ENCODE measurements around the gene FXYD4.

FXYD4 gene

DNA sequence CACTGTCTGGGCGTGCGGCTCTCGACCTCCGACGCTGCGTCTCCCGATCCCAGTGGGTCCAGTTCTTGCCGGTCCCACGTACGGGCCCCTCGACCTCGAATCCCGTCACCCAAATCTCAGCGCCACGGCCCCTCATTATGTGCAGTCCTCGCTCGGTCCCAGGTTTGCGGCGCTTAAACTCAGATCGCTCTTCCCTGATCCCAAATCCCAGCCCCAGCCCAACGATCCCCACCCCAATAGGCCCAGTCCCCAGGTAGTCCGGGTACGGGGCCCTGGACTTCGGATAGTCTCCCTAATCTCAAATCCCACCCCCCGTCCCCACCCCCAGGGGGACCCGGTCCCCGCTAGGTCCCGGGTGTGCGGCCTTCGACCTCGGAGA, 36.9 kb downstream of the FXYD4 start:
- Histone ChIP-seq H3K4me1 (ENCODE audit: control insufficient read depth, insufficient read depth, low read length) (peaks cover 21% of the 10 kb centered on the region), H3K27me3 (ENCODE audit: control insufficient read depth, insufficient read depth, low read length) (no peaks in the 10 kb centered on the region), H3K4me3 (ENCODE audit: low read depth, low read length) (peak overlapping the region; percentile 94), H3K27ac (ENCODE audit: low read depth, low read length) (peak overlapping the region; percentile 99), H3K36me3 (ENCODE audit: control insufficient read depth, insufficient read depth, low read length) (peaks cover 5% of the 10 kb centered on the region), H3K9me3 (ENCODE audit: control insufficient read depth, insufficient read depth, low read length) (no peaks in the 10 kb centered on the region), H3K9ac (ENCODE audit: low read depth, low read length) (peak overlapping the region; percentile 93)

DNA sequence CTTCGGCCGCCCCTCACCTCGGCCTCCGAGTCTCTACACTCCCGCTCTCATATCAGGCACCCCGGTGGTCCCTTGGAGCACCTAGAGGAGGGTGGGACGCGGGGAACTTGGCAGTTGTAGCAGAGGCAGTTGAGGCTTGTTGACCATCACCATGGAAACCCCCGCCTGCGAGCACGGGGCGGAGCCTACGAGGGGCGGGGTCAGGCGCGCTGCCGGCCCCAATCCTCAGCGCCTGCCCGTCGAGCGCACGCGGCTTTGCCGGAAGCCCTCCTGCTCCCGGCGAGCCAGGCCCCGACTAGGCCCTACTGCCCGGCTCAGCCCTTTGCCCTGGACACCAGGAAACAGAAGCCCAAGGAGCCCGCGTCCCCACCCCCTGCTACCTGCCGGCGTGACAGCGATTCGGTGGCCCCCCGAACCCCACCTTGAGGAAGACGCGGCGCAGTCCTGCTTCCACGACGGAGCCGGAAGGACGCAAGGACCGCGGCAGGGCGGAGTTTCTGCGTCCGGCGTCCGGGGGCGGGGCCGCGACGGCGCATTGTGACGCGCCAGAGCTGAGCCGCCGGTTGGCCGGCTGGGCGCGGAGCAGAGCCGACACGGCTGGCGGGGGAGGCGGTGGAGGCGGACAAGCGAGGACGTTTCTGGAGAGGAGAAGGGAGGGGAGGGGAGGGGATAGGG, 37.4 kb downstream of the FXYD4 start, which contains the start of gene HNRNPF:
HNRNPF (minus strand) TSS at position 477 of the 675 bp plus-strand sequence. CDS start 21,302 bp downstream, outside the sequence.
- Histone ChIP-seq H3K27me3 (ENCODE audit: control insufficient read depth, insufficient read depth, low read length) (no peaks in the 10 kb centered on the region), H3K36me3 (ENCODE audit: control insufficient read depth, insufficient read depth, low read length) (no peaks in the 10 kb centered on the region; the same call in 1 of the 2 replicates), H3K4me1 (ENCODE audit: control insufficient read depth, insufficient read depth, low read length) (peaks cover 16% of the 10 kb centered on the region), H3K27ac (ENCODE audit: low read depth, low read length) (peak within 1 kb of the TSS; percentile 99), H3K4me3 (ENCODE audit: low read depth, low read length) (peak within 1 kb of the TSS; percentile 94), H3K9me3 (ENCODE audit: control insufficient read depth, insufficient read depth, low read length) (no peaks in the 10 kb centered on the region), H3K9ac (ENCODE audit: low read depth, low read length) (peak within 1 kb of the TSS; percentile 93)

DNA sequence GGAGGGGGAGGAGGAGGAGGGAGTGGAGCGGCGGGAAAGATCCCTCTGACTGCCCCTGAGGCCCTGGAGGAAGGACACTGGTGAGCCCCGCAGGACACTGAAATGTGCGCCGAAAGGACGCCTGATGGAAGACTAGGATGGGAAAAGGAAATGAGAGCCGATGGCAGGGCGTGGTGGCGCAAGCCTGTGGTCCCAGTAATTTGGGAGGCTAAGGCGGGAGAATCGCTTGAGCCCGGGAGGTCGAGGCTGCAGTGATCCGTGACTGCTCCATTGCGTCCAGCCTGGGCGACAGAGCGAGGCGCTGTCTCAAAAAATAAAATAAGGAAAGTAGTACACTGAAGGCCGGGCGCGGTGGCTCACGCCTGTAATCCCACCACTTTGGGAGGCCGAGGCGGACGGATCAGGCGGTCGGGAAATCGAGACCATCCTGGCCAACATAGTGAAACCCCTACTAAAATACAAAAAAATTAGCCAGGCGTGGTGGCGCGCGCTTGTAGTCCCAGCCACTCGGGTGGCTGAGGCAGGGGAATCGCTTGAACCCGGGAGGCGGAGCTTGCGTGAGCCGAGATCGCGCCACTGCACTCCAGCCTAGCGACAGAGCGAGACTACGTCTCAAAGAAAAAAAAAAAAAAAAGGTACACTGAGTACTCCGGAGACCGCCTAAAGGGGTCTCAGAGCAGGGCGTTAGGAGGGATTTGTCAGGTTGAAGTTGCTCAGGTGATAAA, 38.1 kb downstream of the FXYD4 start:
- no peaks in the 10 kb centered on the region for H3K27me3 ChIP-seq (ENCODE audit: control insufficient read depth, insufficient read depth, low read length)
- no peaks in the 10 kb centered on the region for H3K36me3 ChIP-seq (ENCODE audit: control insufficient read depth, insufficient read depth, low read length)
- peak overlapping the region; percentile 59 for H3K4me3 ChIP-seq (ENCODE audit: low read depth, low read length)
- peak overlapping the region; percentile 47; the same call in 1 of the 2 replicates for H3K9ac ChIP-seq (ENCODE audit: low read depth, low read length)
- H3K9me3 ChIP-seq (ENCODE audit: control insufficient read depth, insufficient read depth, low read length), result no peaks in the 10 kb centered on the region
- H3K4me1 ChIP-seq (ENCODE audit: control insufficient read depth, insufficient read depth, low read length), result peaks cover 12% of the 10 kb centered on the region
- peak overlapping the region; percentile 99 for H3K27ac ChIP-seq (ENCODE audit: low read depth, low read length)

DNA sequence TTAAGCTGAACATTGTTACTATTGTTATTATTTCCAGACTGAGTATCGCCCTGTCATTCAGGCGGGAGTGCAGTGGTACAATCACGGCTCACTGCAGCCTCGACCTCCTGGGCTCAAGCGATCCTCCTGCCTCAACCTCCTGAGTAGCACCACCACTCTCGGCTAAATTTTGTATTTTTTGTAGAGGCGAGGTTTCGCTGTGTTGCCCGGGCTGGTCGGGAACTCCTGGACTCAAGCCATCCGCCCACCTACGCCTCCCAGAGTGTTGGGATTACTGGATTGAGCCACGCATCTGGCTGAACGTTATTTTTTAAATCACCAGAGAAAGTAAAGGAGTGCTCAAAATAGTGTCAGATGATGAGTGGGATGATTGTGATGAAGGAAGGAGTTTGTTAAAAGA, 38.9 kb downstream of the FXYD4 start:
- H3K27ac ChIP-seq (ENCODE audit: low read depth, low read length), result no peak overlapping the region
- H3K27me3 ChIP-seq (ENCODE audit: control insufficient read depth, insufficient read depth, low read length), result no peaks in the 10 kb centered on the region
- no peaks in the 10 kb centered on the region for H3K9me3 ChIP-seq (ENCODE audit: control insufficient read depth, insufficient read depth, low read length)
- no peak overlapping the region for H3K4me3 ChIP-seq (ENCODE audit: low read depth, low read length)
- H3K4me1 ChIP-seq (ENCODE audit: control insufficient read depth, insufficient read depth, low read length), result peaks cover 6% of the 10 kb centered on the region
- H3K9ac ChIP-seq (ENCODE audit: low read depth, low read length), result no peak overlapping the region
- H3K36me3 ChIP-seq (ENCODE audit: control insufficient read depth, insufficient read depth, low read length), result no peaks in the 10 kb centered on the region

DNA sequence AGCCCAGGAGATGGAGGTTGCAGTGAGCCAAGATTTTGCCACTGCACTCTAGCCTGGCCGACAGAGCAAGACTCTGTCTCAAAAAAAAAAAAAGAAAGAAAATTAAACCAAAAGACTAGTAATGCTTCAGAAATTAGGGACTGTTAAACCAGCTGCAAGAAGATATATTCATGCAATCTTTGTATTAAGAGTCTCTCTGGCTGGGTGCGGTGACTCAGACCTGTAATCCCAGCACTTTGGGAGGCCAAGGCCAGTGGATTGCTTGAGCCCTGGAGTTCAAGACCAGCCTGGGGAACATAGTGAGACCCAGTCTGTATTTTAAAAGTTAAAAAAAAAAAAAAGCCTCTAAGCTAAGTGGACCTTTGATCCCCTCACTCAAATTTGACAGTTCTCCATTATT, 40.1 kb downstream of the FXYD4 start:
- no peak overlapping the region for H3K4me3 ChIP-seq (ENCODE audit: low read depth, low read length)
- no peaks in the 10 kb centered on the region for H3K9me3 ChIP-seq (ENCODE audit: control insufficient read depth, insufficient read depth, low read length)
- no peak overlapping the region for H3K9ac ChIP-seq (ENCODE audit: low read depth, low read length)
- no peaks in the 10 kb centered on the region for H3K4me1 ChIP-seq (ENCODE audit: control insufficient read depth, insufficient read depth, low read length)
- no peaks in the 10 kb centered on the region for H3K36me3 ChIP-seq (ENCODE audit: control insufficient read depth, insufficient read depth, low read length)
- no peaks in the 10 kb centered on the region for H3K27me3 ChIP-seq (ENCODE audit: control insufficient read depth, insufficient read depth, low read length)
- no peak overlapping the region for H3K27ac ChIP-seq (ENCODE audit: low read depth, low read length)

DNA sequence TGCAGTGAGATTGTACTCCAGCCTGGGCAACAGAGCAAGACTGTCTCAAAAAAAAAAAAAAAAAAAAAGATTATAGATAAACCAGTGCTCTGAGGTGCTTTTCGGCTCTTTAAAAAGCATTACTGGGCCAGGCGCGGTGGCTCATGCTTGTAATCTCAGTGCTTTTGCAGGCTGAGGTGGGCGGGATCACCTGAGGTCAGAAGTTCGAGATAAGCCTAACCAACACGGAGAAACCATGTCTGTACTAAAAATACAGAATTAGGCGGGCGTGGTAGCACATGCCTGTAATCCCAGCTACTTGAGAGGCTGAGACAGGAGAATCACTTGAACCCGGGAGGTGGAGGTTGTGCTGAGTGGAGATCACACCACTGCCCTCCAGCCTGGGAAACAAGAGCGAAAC, 44.1 kb downstream of the FXYD4 start:
- no peaks in the 10 kb centered on the region for H3K27me3 ChIP-seq (ENCODE audit: control insufficient read depth, insufficient read depth, low read length)
- no peaks in the 10 kb centered on the region for H3K4me1 ChIP-seq (ENCODE audit: control insufficient read depth, insufficient read depth, low read length)
- no peak overlapping the region for H3K9ac ChIP-seq (ENCODE audit: low read depth, low read length)
- H3K36me3 ChIP-seq (ENCODE audit: control insufficient read depth, insufficient read depth, low read length), result no peaks in the 10 kb centered on the region
- no peak overlapping the region for H3K27ac ChIP-seq (ENCODE audit: low read depth, low read length)
- H3K9me3 ChIP-seq (ENCODE audit: control insufficient read depth, insufficient read depth, low read length), result no peaks in the 10 kb centered on the region
- H3K4me3 ChIP-seq (ENCODE audit: low read depth, low read length), result no peak overlapping the region

DNA sequence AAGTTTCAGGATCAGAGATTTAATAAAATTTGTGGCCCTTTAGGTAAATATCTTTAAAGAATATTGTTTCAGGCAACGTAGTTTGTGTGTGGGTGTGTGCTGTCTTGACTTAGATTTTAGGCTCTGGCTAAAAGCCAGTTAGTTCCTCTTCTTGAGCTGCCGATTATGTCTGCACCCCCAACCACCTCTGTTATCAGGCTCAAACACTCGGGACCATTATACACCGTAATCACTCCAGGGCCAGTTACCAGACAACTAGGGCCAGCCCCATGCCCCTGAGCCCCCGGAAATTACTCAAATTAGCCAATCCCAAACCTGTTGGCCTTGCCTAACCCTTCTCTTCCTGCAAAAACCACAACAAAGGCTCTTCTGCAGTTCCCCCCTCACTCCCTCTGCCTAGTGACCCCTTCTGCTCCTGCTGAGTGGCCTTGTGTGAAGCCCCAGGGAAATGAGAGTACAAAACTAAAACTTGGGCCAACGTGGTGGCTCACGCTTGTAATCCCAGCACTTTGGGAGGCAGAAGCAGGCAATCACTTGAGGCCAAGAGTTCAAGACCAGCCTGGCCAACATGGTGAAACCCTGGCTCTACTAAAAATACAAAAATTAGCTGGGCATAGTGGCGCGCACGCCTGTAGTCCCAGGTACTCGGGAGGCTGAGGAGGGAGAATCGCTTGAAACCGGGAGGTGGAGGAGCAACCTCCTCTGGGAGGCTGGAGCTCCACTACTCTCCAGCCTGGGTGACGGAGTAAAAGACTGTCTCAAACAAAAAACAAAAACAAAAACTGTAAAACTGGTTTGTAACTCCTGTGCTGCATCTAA, 46.7 kb downstream of the FXYD4 start:
- Histone ChIP-seq H3K27me3 (ENCODE audit: control insufficient read depth, insufficient read depth, low read length) (peaks cover 9% of the 10 kb centered on the region), H3K4me3 (ENCODE audit: low read depth, low read length) (no peak overlapping the region), H3K27ac (ENCODE audit: low read depth, low read length) (no peak overlapping the region), H3K9ac (ENCODE audit: low read depth, low read length) (no peak overlapping the region), H3K36me3 (ENCODE audit: control insufficient read depth, insufficient read depth, low read length) (no peaks in the 10 kb centered on the region), H3K4me1 (ENCODE audit: control insufficient read depth, insufficient read depth, low read length) (peaks cover 3% of the 10 kb centered on the region; the same call in 1 of the 2 replicates), H3K9me3 (ENCODE audit: control insufficient read depth, insufficient read depth, low read length) (no peaks in the 10 kb centered on the region)

DNA sequence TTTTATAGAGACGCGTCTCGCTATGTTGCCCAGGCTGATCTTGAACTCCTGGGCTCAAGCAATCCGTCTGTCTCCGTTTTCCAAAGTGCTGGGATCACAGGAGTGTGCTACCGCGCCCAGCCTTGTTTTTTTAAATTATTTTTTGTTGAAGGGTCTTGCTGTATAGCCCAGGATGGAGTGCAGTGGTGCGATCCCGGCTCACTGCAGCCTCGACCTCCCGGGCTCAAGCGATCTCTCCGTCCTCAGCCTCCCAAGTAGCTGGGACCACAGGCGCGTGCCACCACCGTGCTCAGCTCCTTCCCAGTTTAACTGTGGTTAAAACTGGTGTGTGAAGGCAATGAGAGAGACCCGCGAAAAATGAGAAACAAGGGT, 48.5 kb downstream of the FXYD4 start:
- no peaks in the 10 kb centered on the region for H3K9me3 ChIP-seq (ENCODE audit: control insufficient read depth, insufficient read depth, low read length)
- H3K9ac ChIP-seq (ENCODE audit: low read depth, low read length), result no peak overlapping the region; the same call in 1 of the 2 replicates
- peaks cover 9% of the 10 kb centered on the region for H3K27me3 ChIP-seq (ENCODE audit: control insufficient read depth, insufficient read depth, low read length)
- no peaks in the 10 kb centered on the region for H3K36me3 ChIP-seq (ENCODE audit: control insufficient read depth, insufficient read depth, low read length)
- no peak overlapping the region for H3K27ac ChIP-seq (ENCODE audit: low read depth, low read length)
- H3K4me1 ChIP-seq (ENCODE audit: control insufficient read depth, insufficient read depth, low read length), result peaks cover 3% of the 10 kb centered on the region; the same call in 1 of the 2 replicates
- peak overlapping the region; percentile 57; the same call in 1 of the 2 replicates for H3K4me3 ChIP-seq (ENCODE audit: low read depth, low read length)

DNA sequence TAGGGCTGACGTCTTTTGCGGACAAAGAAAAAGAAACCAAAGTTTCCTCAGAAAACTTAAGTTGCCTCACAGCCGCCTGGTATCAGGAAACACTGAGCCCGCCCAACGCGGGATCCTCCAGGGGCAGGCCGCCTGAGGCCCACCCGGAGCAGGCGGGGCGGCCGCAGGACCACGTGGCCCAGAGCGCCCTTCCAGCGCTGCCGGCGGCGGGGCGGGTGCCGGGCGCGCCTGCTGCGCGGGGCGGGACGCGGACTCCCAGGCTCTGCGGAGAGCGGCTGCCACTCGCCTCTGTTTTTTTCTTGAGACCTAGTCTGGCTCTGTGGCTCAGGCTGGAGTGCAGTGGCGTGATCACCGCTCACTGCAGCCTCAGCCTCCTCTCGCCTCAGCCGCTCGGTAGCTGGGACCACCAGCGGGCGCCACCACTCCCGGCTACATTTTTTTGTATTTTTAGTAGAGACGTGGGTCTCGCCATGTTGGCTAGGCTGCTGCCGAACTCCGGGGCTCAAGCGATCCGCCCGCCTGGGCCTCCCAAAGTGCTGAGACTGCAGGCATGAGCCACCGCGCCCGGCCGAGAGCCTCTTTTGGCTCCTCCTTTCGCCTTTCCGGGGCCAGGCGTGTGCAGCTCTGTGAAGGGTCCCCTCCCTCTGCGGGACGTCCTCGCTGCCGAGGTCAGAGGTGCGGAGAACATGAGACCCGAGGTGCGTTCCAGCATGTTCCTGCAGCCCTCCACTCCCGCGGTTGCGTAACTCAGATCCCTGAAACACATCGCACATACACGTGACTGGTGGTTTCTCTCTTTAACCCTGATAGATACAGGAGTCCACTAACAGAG, 49.1 kb downstream of the FXYD4 start:
- Histone ChIP-seq H3K9ac (ENCODE audit: low read depth, low read length) (peak overlapping the region; percentile 66), H3K4me1 (ENCODE audit: control insufficient read depth, insufficient read depth, low read length) (peaks cover 3% of the 10 kb centered on the region; the same call in 1 of the 2 replicates), H3K36me3 (ENCODE audit: control insufficient read depth, insufficient read depth, low read length) (no peaks in the 10 kb centered on the region), H3K27ac (ENCODE audit: low read depth, low read length) (peak overlapping the region; percentile 67), H3K9me3 (ENCODE audit: control insufficient read depth, insufficient read depth, low read length) (no peaks in the 10 kb centered on the region), H3K4me3 (ENCODE audit: low read depth, low read length) (peak overlapping the region; percentile 57), H3K27me3 (ENCODE audit: control insufficient read depth, insufficient read depth, low read length) (peaks cover 9% of the 10 kb centered on the region)

DNA sequence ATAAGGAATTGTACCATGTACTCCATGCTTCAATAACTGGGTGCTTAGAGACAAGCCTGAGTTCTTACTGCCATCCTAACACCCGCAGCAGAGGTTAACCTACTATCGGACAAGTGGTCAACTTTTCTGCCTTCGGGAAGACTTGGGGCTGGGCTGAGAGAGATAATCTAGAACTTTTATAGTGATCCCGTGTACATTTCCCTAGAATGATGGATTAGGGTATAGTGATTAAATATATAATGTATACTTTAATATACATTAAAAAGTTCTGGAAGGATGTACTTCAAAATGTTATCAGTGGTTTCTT, 49.7 kb downstream of the FXYD4 start:
- H3K4me3 ChIP-seq (ENCODE audit: low read depth, low read length), result peak overlapping the region; percentile 57
- H3K9ac ChIP-seq (ENCODE audit: low read depth, low read length), result 0 out of 2 replicates have a peak overlapping the region, but pooled peaks have one; percentile 66
- H3K4me1 ChIP-seq (ENCODE audit: control insufficient read depth, insufficient read depth, low read length), result peaks cover 3% of the 10 kb centered on the region; the same call in 1 of the 2 replicates
- no peaks in the 10 kb centered on the region for H3K36me3 ChIP-seq (ENCODE audit: control insufficient read depth, insufficient read depth, low read length)
- H3K27me3 ChIP-seq (ENCODE audit: control insufficient read depth, insufficient read depth, low read length), result peaks cover 9% of the 10 kb centered on the region
- H3K9me3 ChIP-seq (ENCODE audit: control insufficient read depth, insufficient read depth, low read length), result no peaks in the 10 kb centered on the region
- H3K27ac ChIP-seq (ENCODE audit: low read depth, low read length), result no peak overlapping the region

Measured in HUES48 (cell line).